Adipocyte (in vitro differentiated cells): Measurements from ENCODE around the gene SESTD1.
"Not testable (repeated sequence)": the region's sequence is repeated elsewhere in the genome, so short reads cannot be mapped to it uniquely, and the experiment has no call there.

Source experiments
- DNase-seq: peaks from one replicate; pipeline ENCODE4 v3.0.0-alpha.2; 2015; ENCODE audit warnings: low read depth
- H3K27me3 ChIP-seq: replicated peaks from 2 replicates; pipeline ENCODE4 v1.7.0; 2013; ENCODE audit warnings: mild to moderate bottlenecking, low read length, moderate library complexity; ENCODE audit not compliant: control insufficient read depth, insufficient read depth
- H3K36me3 ChIP-seq: 2 replicates; pipeline ENCODE4 v1.7.0; 2013; ENCODE audit warnings: low read length, mild to moderate bottlenecking, moderate library complexity; ENCODE audit not compliant: control insufficient read depth, insufficient read depth, severe bottlenecking
- H3K4me1 ChIP-seq: 2 replicates; pipeline ENCODE4 v1.7.0; 2013; ENCODE audit warnings: mild to moderate bottlenecking, low read length, moderate library complexity; ENCODE audit not compliant: control insufficient read depth, insufficient read depth
- H3K4me3 ChIP-seq: 2 replicates; pipeline ENCODE4 v1.7.0; 2013; ENCODE audit warnings: mild to moderate bottlenecking, low read length, moderate library complexity
- H3K9ac ChIP-seq: 2 replicates; pipeline ENCODE4 v1.7.0; 2013; ENCODE audit warnings: mild to moderate bottlenecking, low read length, moderate library complexity
- H3K9me3 ChIP-seq: 2 replicates; pipeline ENCODE4 v1.7.0; 2013; ENCODE audit warnings: mild to moderate bottlenecking, low read length, moderate library complexity; ENCODE audit not compliant: control insufficient read depth

The SESTD1 gene

GRCh38 chr2:179250095-179250494 lies 14.5 kb downstream of the SESTD1 start:
- Histone ChIP-seq H3K9me3 (no peaks in the 10 kb centered on the region), H3K4me1 (peaks cover 26% of the 10 kb centered on the region), H3K9ac (no peak overlapping the region), H3K36me3 (no peaks in the 10 kb centered on the region), H3K4me3 (no peak overlapping the region), H3K27me3 (no peaks in the 10 kb centered on the region)
- no peak for DNase-seq

GRCh38 chr2:179248024-179248348 lies 16.6 kb downstream of the SESTD1 start:
- Histone ChIP-seq H3K9ac (no peak overlapping the region), H3K27me3 (no peaks in the 10 kb centered on the region), H3K9me3 (no peaks in the 10 kb centered on the region), H3K4me3 (no peak overlapping the region), H3K4me1 (peaks cover 21% of the 10 kb centered on the region), H3K36me3 (no peaks in the 10 kb centered on the region)
- DNase-seq: no peak

GRCh38 chr2:179247318-179248023 lies 17.2 kb downstream of the SESTD1 start:
- peaks cover 16% of the 10 kb centered on the region for H3K4me1 ChIP-seq

GRCh38 chr2:179245843-179246242 lies 18.8 kb downstream of the SESTD1 start:
- not testable (repeated sequence) for H3K9ac ChIP-seq, H3K36me3 ChIP-seq, H3K27me3 ChIP-seq, H3K9me3 ChIP-seq, H3K4me1 ChIP-seq, DNase-seq, H3K4me3 ChIP-seq

More at GRCh38 chr2:179247318-179248023, 17.2 kb downstream of the SESTD1 start:
- Histone ChIP-seq H3K36me3 (no peaks in the 10 kb centered on the region), H3K9ac (no peak overlapping the region), H3K27me3 (no peaks in the 10 kb centered on the region), H3K4me3 (no peak overlapping the region), H3K9me3 (no peaks in the 10 kb centered on the region)
- DNase-seq: no peak

GRCh38 chr2:179243046-179243445 lies 21.6 kb downstream of the SESTD1 start:
- Histone ChIP-seq H3K9ac (no peak overlapping the region), H3K4me1 (peaks cover 22% of the 10 kb centered on the region), H3K4me3 (no peak overlapping the region), H3K36me3 (no peaks in the 10 kb centered on the region), H3K9me3 (no peaks in the 10 kb centered on the region), H3K27me3 (no peaks in the 10 kb centered on the region)
- DNase-seq: no peak

- no peaks in the 10 kb centered on the region for H3K27me3 ChIP-seq
- H3K9ac ChIP-seq: no peak overlapping the region
- H3K36me3 ChIP-seq: no peaks in the 10 kb centered on the region
- H3K9me3 ChIP-seq: no peaks in the 10 kb centered on the region
- no peak overlapping the region for H3K4me3 ChIP-seq
- peaks cover 30% of the 10 kb centered on the region for H3K4me1 ChIP-seq
- DNase-seq: no peak
Measured at GRCh38 chr2:179240481-179241451, 23.9 kb downstream of the SESTD1 start.

GRCh38 chr2:179239838-179240237 lies 24.8 kb downstream of the SESTD1 start:
- DNase-seq: no peak
- H3K4me1 ChIP-seq: peaks cover 40% of the 10 kb centered on the region
- H3K36me3 ChIP-seq: no peaks in the 10 kb centered on the region
- no peak overlapping the region for H3K9ac ChIP-seq
- H3K27me3 ChIP-seq: no peaks in the 10 kb centered on the region
- H3K4me3 ChIP-seq: no peak overlapping the region
- H3K9me3 ChIP-seq: no peaks in the 10 kb centered on the region

GRCh38 chr2:179239195-179239594 lies 25.4 kb downstream of the SESTD1 start:
- H3K36me3 ChIP-seq: no peaks in the 10 kb centered on the region
- H3K9me3 ChIP-seq: no peaks in the 10 kb centered on the region
- no peaks in the 10 kb centered on the region for H3K27me3 ChIP-seq
- DNase-seq: no peak
- no peak overlapping the region for H3K4me3 ChIP-seq
- H3K4me1 ChIP-seq: peaks cover 46% of the 10 kb centered on the region
- H3K9ac ChIP-seq: no peak overlapping the region

- Histone ChIP-seq H3K4me1 (peaks cover 46% of the 10 kb centered on the region), H3K9me3 (no peaks in the 10 kb centered on the region), H3K9ac (no peak overlapping the region), H3K27me3 (no peaks in the 10 kb centered on the region), H3K36me3 (peaks cover 8% of the 10 kb centered on the region), H3K4me3 (no peak overlapping the region)
- no peak for DNase-seq
Measured at GRCh38 chr2:179238027-179238426, 26.6 kb downstream of the SESTD1 start.

GRCh38 chr2:179237209-179237946 lies 27.3 kb downstream of the SESTD1 start:
- DNase-seq: peak; percentile 19
- H3K4me3 ChIP-seq: no peak overlapping the region
- H3K27me3 ChIP-seq: no peaks in the 10 kb centered on the region
- H3K4me1 ChIP-seq: peaks cover 46% of the 10 kb centered on the region
- no peaks in the 10 kb centered on the region for H3K9me3 ChIP-seq
- peaks cover 8% of the 10 kb centered on the region for H3K36me3 ChIP-seq
- H3K9ac ChIP-seq: no peak overlapping the region
